ENCODE results near the gene PNPT1. TPM values are rescaled to one million over a fixed set of nuclear protein-coding genes. Genes with fewer than 3 reads are reported as not detected.
"Not testable (repeated sequence)": the region's sequence is repeated elsewhere in the genome, so short reads cannot be mapped to it uniquely, and the experiment has no call there.

PNPT1 gene
- total RNA-seq, 5 donors from 2014 or later (not counting 1 experiment from before 2014, with no cell fraction given) = 13.3 to 31.0 (median 25.7) TPM

- ATAC-seq (replicated peaks in 1 of 4); H3K27me3 ChIP-seq (replicated peaks in 1 of 2; ENCODE audit: control insufficient read depth in 2 of 2, extremely low read depth in 1 of 2, insufficient read depth in 2 of 2, low read length in 1 of 2); H3K9me3 Mint-ChIP-seq; H3K4me1 Mint-ChIP-seq; H3K4me3 ChIP-seq (ENCODE audit: control insufficient read depth in 1 of 2, extremely low read depth in 1 of 2, low read length in 1 of 2); H3K4me1 ChIP-seq (ENCODE audit: control insufficient read depth in 1 of 2, extremely low read depth in 1 of 2, insufficient read depth in 2 of 2, low read length in 2 of 2); H3K36me3 ChIP-seq (ENCODE audit: control insufficient read depth in 2 of 2, extremely low read depth in 1 of 2, insufficient read depth in 1 of 2, low read length in 1 of 2); H3K4me3 Mint-ChIP-seq; H3K27ac Mint-ChIP-seq; H3K27me3 Mint-ChIP-seq; H3K27ac ChIP-seq (ENCODE audit: low read length); DNase-seq; POLR2A ChIA-PET; H3K9me3 ChIP-seq; H3K36me3 Mint-ChIP-seq: not testable (repeated sequence)
- CTCF ChIA-PET = interaction anchor here in 1 of 2 donors (0.6 kb wide), 1 partner anchor 20 kb away, joined by 7 read pairs; no protein-coding TSS in a partner anchor
- WGBS (ENCODE audit: insufficient coverage) = no CpG with 5 or more reads among the region's 3 CpGs
These were observed 21.5 kb upstream of the PNPT1 start for GRCh38 chr2:55715178-55715577.

GRCh38 chr2:55712477-55713060, 18.9 kb upstream of the PNPT1 start:
- Histone ChIP-seq H3K4me1 (ENCODE audit: control insufficient read depth in 1 of 2, extremely low read depth in 1 of 2, insufficient read depth in 2 of 2, low read length in 2 of 2) (no peaks in the 10 kb centered on the region), H3K27me3 (replicated peaks in 1 of 2; ENCODE audit: control insufficient read depth in 2 of 2, extremely low read depth in 1 of 2, insufficient read depth in 2 of 2, low read length in 1 of 2) (peaks cover 0 to 2% of the 10 kb centered on the region in 2 experiments), H3K4me3 (ENCODE audit: control insufficient read depth in 1 of 2, extremely low read depth in 1 of 2, low read length in 1 of 2) (no peak overlapping the region), H3K27ac (ENCODE audit: low read length) (no peak overlapping the region), H3K36me3 (ENCODE audit: control insufficient read depth in 2 of 2, extremely low read depth in 1 of 2, insufficient read depth in 1 of 2, low read length in 1 of 2) (no peaks in the 10 kb centered on the region), H3K9me3 (no peaks in the 10 kb centered on the region)
- DNase-seq (no peak), ATAC-seq (replicated peaks in 1 of 4) (no peak)
- CTCF ChIA-PET = interaction anchor here in 1 of 2 donors (0.6 kb wide), 1 partner anchor 12 kb away, joined by 3 read pairs; no protein-coding TSS in a partner anchor
- no peaks in the 10 kb centered on the region for H3K9me3 Mint-ChIP-seq
- peaks cover 10 to 12% of the 10 kb centered on the region in 2 donors for H3K27me3 Mint-ChIP-seq
- WGBS (ENCODE audit: insufficient coverage) = 72% methylated on average over 5 of the region's 6 CpGs
- no peaks in the 10 kb centered on the region for H3K4me1 Mint-ChIP-seq
- POLR2A ChIA-PET = no interaction called here
- H3K4me3 Mint-ChIP-seq = no peak overlapping the region
- no peaks in the 10 kb centered on the region for H3K36me3 Mint-ChIP-seq
- H3K27ac Mint-ChIP-seq = no peak overlapping the region

GRCh38 chr2:55710025-55710424, 16.4 kb upstream of the PNPT1 start:
- Histone ChIP-seq H3K36me3 (ENCODE audit: control insufficient read depth in 2 of 2, extremely low read depth in 1 of 2, insufficient read depth in 1 of 2, low read length in 1 of 2) (no peaks in the 10 kb centered on the region), H3K9me3 (no peaks in the 10 kb centered on the region), H3K27ac (ENCODE audit: low read length) (no peak overlapping the region), H3K4me3 (ENCODE audit: control insufficient read depth in 1 of 2, extremely low read depth in 1 of 2, low read length in 1 of 2) (no peak overlapping the region), H3K27me3 (replicated peaks in 1 of 2; ENCODE audit: control insufficient read depth in 2 of 2, extremely low read depth in 1 of 2, insufficient read depth in 2 of 2, low read length in 1 of 2) (no peaks in the 10 kb centered on the region), H3K4me1 (ENCODE audit: control insufficient read depth in 1 of 2, extremely low read depth in 1 of 2, insufficient read depth in 2 of 2, low read length in 2 of 2) (no peaks in the 10 kb centered on the region)
- ATAC-seq (replicated peaks in 1 of 4) (no peak), DNase-seq (no peak)
- POLR2A ChIA-PET = no interaction called here
- Mint-ChIP-seq H3K4me1 (no peaks in the 10 kb centered on the region), H3K36me3 (no peaks in the 10 kb centered on the region), H3K4me3 (no peak overlapping the region), H3K27ac (no peak overlapping the region), H3K27me3 (peaks cover 9 to 11% of the 10 kb centered on the region in 2 donors), H3K9me3 (no peaks in the 10 kb centered on the region)
- CTCF ChIA-PET = interaction anchor here in 1 of 2 donors (0.6 kb wide), 1 partner anchor 1188 kb away, joined by 5 read pairs; no protein-coding TSS in a partner anchor

GRCh38 chr2:55707751-55708150, 14.1 kb upstream of the PNPT1 start:
- no peaks in the 10 kb centered on the region for H3K4me1 ChIP-seq (ENCODE audit: control insufficient read depth in 1 of 2, extremely low read depth in 1 of 2, insufficient read depth in 2 of 2, low read length in 2 of 2)
- no peak overlapping the region for H3K27ac Mint-ChIP-seq
- no peaks in the 10 kb centered on the region for H3K36me3 Mint-ChIP-seq
- ChIA-PET CTCF (no interaction called here), POLR2A (no interaction called here)
- ATAC-seq (replicated peaks in 1 of 4) (no peak), DNase-seq (no peak)
- peaks cover 13 to 23% of the 10 kb centered on the region in 2 donors for H3K27me3 Mint-ChIP-seq
- WGBS (ENCODE audit: insufficient coverage) = no CpG with 5 or more reads among the region's 1 CpG
- H3K27ac ChIP-seq (ENCODE audit: low read length) = no peak overlapping the region
- no peaks in the 10 kb centered on the region for H3K9me3 ChIP-seq
- H3K4me1 Mint-ChIP-seq = no peaks in the 10 kb centered on the region
- H3K36me3 ChIP-seq (ENCODE audit: control insufficient read depth in 2 of 2, extremely low read depth in 1 of 2, insufficient read depth in 1 of 2, low read length in 1 of 2) = no peaks in the 10 kb centered on the region
- no peak overlapping the region for H3K4me3 Mint-ChIP-seq
- no peaks in the 10 kb centered on the region for H3K9me3 Mint-ChIP-seq
- H3K4me3 ChIP-seq (ENCODE audit: control insufficient read depth in 1 of 2, extremely low read depth in 1 of 2, low read length in 1 of 2) = no peak overlapping the region
- H3K27me3 ChIP-seq (replicated peaks in 1 of 2; ENCODE audit: control insufficient read depth in 2 of 2, extremely low read depth in 1 of 2, insufficient read depth in 2 of 2, low read length in 1 of 2) = no peaks in the 10 kb centered on the region

- H3K27ac Mint-ChIP-seq; POLR2A ChIA-PET; H3K27ac ChIP-seq (ENCODE audit: low read length); H3K4me1 ChIP-seq (ENCODE audit: control insufficient read depth in 1 of 2, extremely low read depth in 1 of 2, insufficient read depth in 2 of 2, low read length in 2 of 2); H3K4me3 ChIP-seq (ENCODE audit: control insufficient read depth in 1 of 2, extremely low read depth in 1 of 2, low read length in 1 of 2); H3K4me1 Mint-ChIP-seq; H3K9me3 ChIP-seq; H3K4me3 Mint-ChIP-seq; H3K9me3 Mint-ChIP-seq; H3K27me3 ChIP-seq (replicated peaks in 1 of 2; ENCODE audit: control insufficient read depth in 2 of 2, extremely low read depth in 1 of 2, insufficient read depth in 2 of 2, low read length in 1 of 2); CTCF ChIA-PET; H3K36me3 Mint-ChIP-seq; H3K36me3 ChIP-seq (ENCODE audit: control insufficient read depth in 2 of 2, extremely low read depth in 1 of 2, insufficient read depth in 1 of 2, low read length in 1 of 2); ATAC-seq (replicated peaks in 1 of 4); DNase-seq: not testable (repeated sequence)
- H3K27me3 Mint-ChIP-seq = peaks cover 13 to 22% of the 10 kb centered on the region in 2 donors
- no CpG with 5 or more reads among the region's 4 CpGs for whole genome bisulfite sequencing (ENCODE audit: insufficient coverage)
These were observed 12.6 kb upstream of the PNPT1 start for GRCh38 chr2:55706258-55706657.

GRCh38 chr2:55705027-55705653, 11.5 kb upstream of the PNPT1 start:
- peaks cover 0 to 2% of the 10 kb centered on the region in 2 experiments for H3K27me3 ChIP-seq (replicated peaks in 1 of 2; ENCODE audit: control insufficient read depth in 2 of 2, extremely low read depth in 1 of 2, insufficient read depth in 2 of 2, low read length in 1 of 2)
- H3K4me1 ChIP-seq (ENCODE audit: control insufficient read depth in 1 of 2, extremely low read depth in 1 of 2, insufficient read depth in 2 of 2, low read length in 2 of 2) = no peaks in the 10 kb centered on the region
- no peaks in the 10 kb centered on the region for H3K36me3 ChIP-seq (ENCODE audit: control insufficient read depth in 2 of 2, extremely low read depth in 1 of 2, insufficient read depth in 1 of 2, low read length in 1 of 2)
- H3K4me3 Mint-ChIP-seq = no peak overlapping the region
- no peaks in the 10 kb centered on the region for H3K9me3 Mint-ChIP-seq
- no peaks in the 10 kb centered on the region for H3K36me3 Mint-ChIP-seq
- no peaks in the 10 kb centered on the region for H3K4me1 Mint-ChIP-seq
- ATAC-seq (replicated peaks in 1 of 4) (no peak), DNase-seq (no peak)
- no peak overlapping the region for H3K4me3 ChIP-seq (ENCODE audit: control insufficient read depth in 1 of 2, extremely low read depth in 1 of 2, low read length in 1 of 2)
- H3K27ac Mint-ChIP-seq = no peak overlapping the region
- no CpG with 5 or more reads among the region's 7 CpGs for WGBS (ENCODE audit: insufficient coverage)
- CTCF ChIA-PET = interaction anchor here in 1 of 2 donors (0.6 to 0.7 kb wide), 2 partner anchors 10 to 20 kb away, joined by 5 to 8 read pairs; no protein-coding TSS in a partner anchor
- POLR2A ChIA-PET = interaction anchor here in 1 of 2 donors (0.6 kb wide), 1 partner anchor 15 kb away, joined by 3 read pairs; no protein-coding TSS in a partner anchor
- no peak overlapping the region for H3K27ac ChIP-seq (ENCODE audit: low read length)
- H3K27me3 Mint-ChIP-seq = peaks cover 13 to 25% of the 10 kb centered on the region in 2 donors
- H3K9me3 ChIP-seq = no peaks in the 10 kb centered on the region
